ENCODE results near the gene B3GAT3.
A peak's percentile ranks its signal among the peaks of the same experiment; 100 is the strongest.

DNA sequence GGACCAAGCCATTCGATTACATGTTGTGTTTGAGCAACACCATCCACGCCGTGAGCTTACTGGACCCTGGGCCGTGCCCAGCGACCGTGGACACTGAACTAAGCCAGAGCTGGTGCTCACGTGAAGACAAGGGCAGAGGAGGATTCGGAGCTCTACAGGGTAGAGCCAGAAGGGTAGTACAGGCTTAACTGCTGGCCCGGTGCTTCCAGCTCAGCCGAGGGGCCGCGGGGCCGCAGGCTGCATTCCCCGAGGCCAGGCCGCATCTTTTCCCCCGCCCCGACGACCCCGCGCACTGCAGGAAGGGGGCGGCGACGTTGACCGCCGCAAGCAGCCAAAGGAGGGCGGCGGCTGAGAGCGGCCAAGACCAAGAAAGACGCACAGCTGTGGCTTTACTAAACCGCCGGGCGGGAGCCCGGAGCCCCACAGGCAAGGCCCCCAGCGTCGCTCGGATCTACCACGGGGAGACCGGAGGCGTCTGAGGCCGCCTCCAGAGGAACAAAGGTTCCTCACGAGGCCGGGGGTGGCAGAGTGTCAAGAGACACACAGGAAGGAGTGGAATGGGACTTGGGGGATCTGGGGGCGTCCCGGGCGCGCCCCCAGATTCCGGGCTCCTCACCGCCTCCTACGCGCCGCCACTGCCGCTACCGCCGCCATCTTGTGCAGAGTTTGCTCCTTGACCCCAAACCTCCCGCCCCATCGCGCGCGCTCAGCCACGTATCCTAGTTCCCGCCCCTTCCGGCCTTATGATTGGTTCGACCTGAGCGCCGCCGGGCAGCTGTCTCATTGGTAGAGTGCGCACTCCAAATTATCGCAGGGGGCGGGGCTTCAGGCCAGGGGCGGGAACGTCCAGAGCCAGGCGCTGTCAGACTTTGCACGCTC, 24.4 kb upstream of the B3GAT3 start, which contains the start of gene GANAB:
- TF ChIP-seq EZH2 (IDR thresholded peaks at IDR 0.05), result no peak
- peak; percentile 95 for TF ChIP-seq POLR2AphosphoS5 (IDR thresholded peaks at IDR 0.05; ENCODE audit: borderline replicate concordance, low read depth, low read length)

Measured in SK-N-MC (cell line).